Activated B cell treated with CpG ODN at 0.5 μM for 24 hours (primary cell): ENCODE measurements around the gene EIF2S3B. TPM values are rescaled to one million over a fixed set of nuclear protein-coding genes. Genes with fewer than 3 reads are reported as not detected.
"Not testable (repeated sequence)": the region's sequence is repeated elsewhere in the genome, so short reads cannot be mapped to it uniquely, and the experiment has no call there.

Experiments used
- ATAC-seq: fragments of 200-7000 bp; cut with Tn5 transposase; one replicate; pipeline ENCODE4 v1.10.0; 2021; ENCODE audit warnings: low read depth, mild to moderate bottlenecking, moderate library complexity
- CTCF ChIA-PET: fragments of 350-600 bp; sonication (Branson Sonifier 250); formaldehyde crosslinking; loops from one replicate; lab custom pipeline; 2021; ENCODE audit warnings: antibody characterized with exemption; lab: Charles Lee
- POLR2A ChIA-PET: fragments of 350-600 bp; sonication (Branson Sonifier 250); formaldehyde crosslinking; loops from one replicate; lab custom pipeline; 2021; ENCODE audit warnings: antibody characterized with exemption; lab: Charles Lee
- DNase-seq: peaks from one replicate; pipeline ENCODE4 v3.0.0; 2022
- H3K27ac Mint-ChIP-seq: one replicate; pipeline ENCODE4 v1.8.0; 2020; ENCODE audit warnings: mixed read lengths
- H3K27me3 Mint-ChIP-seq: one replicate; pipeline ENCODE4 v1.8.0; 2021; ENCODE audit warnings: mixed read lengths
- H3K36me3 Mint-ChIP-seq: one replicate; pipeline ENCODE4 v1.8.0; 2021; ENCODE audit warnings: low read depth, mixed read lengths
- H3K4me1 Mint-ChIP-seq: one replicate; pipeline ENCODE4 v1.8.0; 2021; ENCODE audit warnings: mixed read lengths
- H3K4me3 Mint-ChIP-seq: one replicate; pipeline ENCODE4 v1.8.0; 2020; ENCODE audit warnings: mild to moderate bottlenecking, mixed read lengths
- H3K9me3 Mint-ChIP-seq: one replicate; pipeline ENCODE4 v1.8.0; 2020; ENCODE audit warnings: mixed read lengths
- intact Hi-C: fragments of 100-400 bp; cut with micrococcal nuclease; formaldehyde crosslinking; loops from one replicate; pipeline ENCODE4 v1.15.1; 2024
- total RNA-seq: library from RNA; stranded (reverse); gene quantifications from 2 replicates; pipeline ENCODE4 v1.2.3, GENCODE V29; 2022
- TF ChIP-seq, protein P1 (sequence below): fragments of 200-600 bp; IDR thresholded peaks from one replicate; pipeline ENCODE4 v1.8.0; 2022; ENCODE audit warnings: antibody characterized with exemption, mild to moderate bottlenecking

Gene EIF2S3B
- 0.64 and 0.83 TPM in 2 replicates for total RNA-seq

- no peak for ATAC-seq
- Mint-ChIP-seq H3K9me3 (no peaks in the 10 kb centered on the region), H3K27ac (no peak within 1 kb of the TSS), H3K36me3 (no peaks in the 10 kb centered on the region), H3K4me3 (no peak within 1 kb of the TSS), H3K4me1 (no peaks in the 10 kb centered on the region), H3K27me3 (peaks cover 3% of the 10 kb centered on the region)
- intact Hi-C loops, result no loop called here
- TF ChIP-seq, protein P1, sequence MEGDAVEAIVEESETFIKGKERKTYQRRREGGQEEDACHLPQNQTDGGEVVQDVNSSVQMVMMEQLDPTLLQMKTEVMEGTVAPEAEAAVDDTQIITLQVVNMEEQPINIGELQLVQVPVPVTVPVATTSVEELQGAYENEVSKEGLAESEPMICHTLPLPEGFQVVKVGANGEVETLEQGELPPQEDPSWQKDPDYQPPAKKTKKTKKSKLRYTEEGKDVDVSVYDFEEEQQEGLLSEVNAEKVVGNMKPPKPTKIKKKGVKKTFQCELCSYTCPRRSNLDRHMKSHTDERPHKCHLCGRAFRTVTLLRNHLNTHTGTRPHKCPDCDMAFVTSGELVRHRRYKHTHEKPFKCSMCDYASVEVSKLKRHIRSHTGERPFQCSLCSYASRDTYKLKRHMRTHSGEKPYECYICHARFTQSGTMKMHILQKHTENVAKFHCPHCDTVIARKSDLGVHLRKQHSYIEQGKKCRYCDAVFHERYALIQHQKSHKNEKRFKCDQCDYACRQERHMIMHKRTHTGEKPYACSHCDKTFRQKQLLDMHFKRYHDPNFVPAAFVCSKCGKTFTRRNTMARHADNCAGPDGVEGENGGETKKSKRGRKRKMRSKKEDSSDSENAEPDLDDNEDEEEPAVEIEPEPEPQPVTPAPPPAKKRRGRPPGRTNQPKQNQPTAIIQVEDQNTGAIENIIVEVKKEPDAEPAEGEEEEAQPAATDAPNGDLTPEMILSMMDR, result no peak
- POLR2A ChIA-PET, result no interaction called here
- DNase-seq, result no peak
- CTCF ChIA-PET, result no interaction called here
Observed at GRCh38 chr12:10505620-10506019, at the start of gene EIF2S3B. EIF2S3B (plus strand) TSS chr12:10505890; CDS start chr12:10505903, 13 bp downstream.

DNA sequence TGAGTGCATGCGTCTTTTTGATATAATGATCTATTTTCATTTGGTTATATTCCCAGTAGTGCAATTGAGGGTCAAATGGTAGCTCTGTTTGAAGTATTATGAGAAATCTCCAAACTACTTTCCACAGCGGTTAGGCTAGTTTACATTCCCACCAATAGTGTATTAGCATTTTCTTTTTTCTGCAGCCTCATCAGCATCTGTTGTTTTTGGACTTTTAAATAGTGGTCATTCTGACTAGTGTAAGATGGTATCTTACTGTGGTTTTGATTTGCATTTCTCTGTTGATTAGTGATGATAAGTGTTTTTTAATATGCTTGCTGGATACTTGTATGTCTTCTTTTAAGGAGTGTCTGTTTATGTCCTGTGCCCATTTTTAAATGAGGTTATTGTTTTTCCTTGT is 48.8 kb upstream of the EIF2S3B start:
- ChIA-PET CTCF (no interaction called here), POLR2A (no interaction called here)
- Mint-ChIP-seq H3K36me3 (no peaks in the 10 kb centered on the region), H3K27me3 (no peaks in the 10 kb centered on the region), H3K9me3 (peaks cover 25% of the 10 kb centered on the region), H3K4me3 (no peak overlapping the region), H3K4me1 (no peaks in the 10 kb centered on the region), H3K27ac (no peak overlapping the region)
- intact Hi-C loops, result no loop called here
- ATAC-seq (no peak), DNase-seq (no peak)
- TF ChIP-seq, protein P1, result no peak

DNA sequence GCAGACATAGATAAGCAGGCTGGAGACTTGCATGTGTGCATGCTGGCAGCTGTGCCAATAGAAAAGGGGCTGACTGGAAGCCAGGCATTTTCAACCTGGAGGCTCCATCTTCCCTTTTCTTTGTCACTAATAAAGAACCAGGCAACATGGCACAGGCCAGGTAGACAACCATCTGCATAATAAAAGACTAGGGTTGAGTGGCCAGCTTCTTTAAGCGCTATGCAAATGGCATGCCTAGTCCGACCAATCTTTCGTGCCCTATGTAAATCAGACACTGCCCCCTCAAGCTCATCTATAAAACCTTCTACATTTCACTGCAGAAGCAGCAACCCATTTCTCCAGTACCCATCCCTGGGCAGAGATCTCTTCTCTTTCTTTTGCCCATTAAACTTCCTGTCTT is 47.9 kb upstream of the EIF2S3B start:
- no peak overlapping the region for H3K4me3 Mint-ChIP-seq
- peaks cover under 1% of the 10 kb centered on the region for H3K27me3 Mint-ChIP-seq
- peaks cover 25% of the 10 kb centered on the region for H3K9me3 Mint-ChIP-seq
- H3K4me1 Mint-ChIP-seq, result no peaks in the 10 kb centered on the region
- no peaks in the 10 kb centered on the region for H3K36me3 Mint-ChIP-seq
- DNase-seq (no peak), ATAC-seq (no peak)
- no peak overlapping the region for H3K27ac Mint-ChIP-seq
- TF ChIP-seq, protein P1, result no peak
- ChIA-PET POLR2A (no interaction called here), CTCF (no interaction called here)
- intact Hi-C loops, result no loop called here

DNA sequence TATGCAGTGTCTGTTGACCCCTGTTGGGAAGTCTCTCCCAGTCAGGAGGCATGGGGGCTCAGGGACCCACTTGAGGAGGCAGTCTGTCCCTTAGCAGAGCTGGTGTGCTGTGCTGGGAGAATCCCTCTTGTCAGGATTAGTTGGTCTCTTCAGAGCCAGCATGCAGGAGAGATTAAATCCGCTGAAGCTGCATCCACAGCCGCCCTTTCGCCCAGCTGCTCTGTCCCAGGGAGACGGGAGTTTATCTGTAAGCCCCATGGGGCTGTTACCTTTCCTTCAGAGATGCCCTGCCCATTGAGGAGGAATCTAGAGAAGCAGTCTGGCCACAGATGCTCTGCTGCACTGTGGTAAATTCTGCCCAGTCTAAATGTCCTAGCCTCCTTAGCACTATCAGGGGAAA is 39.4 kb upstream of the EIF2S3B start:
- no peaks in the 10 kb centered on the region for H3K4me1 Mint-ChIP-seq
- no peak overlapping the region for H3K4me3 Mint-ChIP-seq
- ATAC-seq (no peak), DNase-seq (no peak)
- intact Hi-C loops, result no loop called here
- no peaks in the 10 kb centered on the region for H3K36me3 Mint-ChIP-seq
- no peaks in the 10 kb centered on the region for H3K9me3 Mint-ChIP-seq
- CTCF ChIA-PET, result no interaction called here
- peaks cover 22% of the 10 kb centered on the region for H3K27me3 Mint-ChIP-seq
- TF ChIP-seq, protein P1, result no peak
- no peak overlapping the region for H3K27ac Mint-ChIP-seq
- POLR2A ChIA-PET, result no interaction called here

DNA sequence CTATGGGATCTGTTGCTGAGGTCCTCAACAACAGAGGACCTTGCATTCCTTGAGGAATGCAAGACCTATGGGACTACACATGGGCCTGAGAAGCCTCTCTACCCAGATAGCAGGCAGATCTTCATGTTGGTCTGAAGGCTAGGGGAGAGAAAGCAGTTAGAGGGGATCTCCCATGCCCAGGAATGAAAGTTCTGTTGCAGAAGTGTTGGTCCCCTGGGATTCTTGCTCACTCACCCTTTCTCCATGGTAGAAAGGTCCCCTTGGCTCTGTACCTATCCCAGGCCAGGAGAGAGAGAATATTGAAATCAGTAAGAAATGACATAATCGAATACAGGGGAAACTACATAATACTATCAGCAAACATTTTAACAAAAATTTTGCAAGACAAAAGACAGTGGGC is 36.0 kb upstream of the EIF2S3B start:
- DNase-seq (no peak), ATAC-seq (peak; percentile 49)
- Mint-ChIP-seq H3K9me3 (no peaks in the 10 kb centered on the region), H3K27me3 (peaks cover 12% of the 10 kb centered on the region), H3K4me3 (no peak overlapping the region), H3K27ac (no peak overlapping the region), H3K4me1 (no peaks in the 10 kb centered on the region), H3K36me3 (no peaks in the 10 kb centered on the region)
- TF ChIP-seq, protein P1, result no peak
- ChIA-PET CTCF (no interaction called here), POLR2A (no interaction called here)
- intact Hi-C loops, result no loop called here

DNA sequence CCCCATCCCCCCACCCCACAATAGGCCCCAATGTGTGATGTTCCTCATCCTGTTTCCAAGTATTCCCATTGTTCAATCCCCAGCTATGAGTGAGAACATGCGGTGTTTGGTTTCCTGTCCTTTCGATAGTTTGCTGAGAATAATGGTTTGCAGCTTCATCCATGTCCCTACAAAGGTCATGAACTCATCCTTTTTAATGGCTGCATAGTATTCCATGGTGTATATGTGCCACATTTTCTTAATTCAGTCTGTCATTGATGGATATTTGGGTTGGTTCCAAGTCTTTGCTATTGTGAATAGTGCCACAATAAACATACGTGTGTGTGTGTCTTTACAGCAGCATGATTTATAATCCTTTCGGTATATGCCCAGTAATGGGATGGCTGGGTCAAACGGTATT is 32.9 kb upstream of the EIF2S3B start:
- H3K27ac Mint-ChIP-seq, H3K9me3 Mint-ChIP-seq, CTCF ChIA-PET, H3K27me3 Mint-ChIP-seq, ATAC-seq, H3K36me3 Mint-ChIP-seq, intact Hi-C loops, DNase-seq, H3K4me3 Mint-ChIP-seq, H3K4me1 Mint-ChIP-seq, POLR2A ChIA-PET: not testable (repeated sequence)

DNA sequence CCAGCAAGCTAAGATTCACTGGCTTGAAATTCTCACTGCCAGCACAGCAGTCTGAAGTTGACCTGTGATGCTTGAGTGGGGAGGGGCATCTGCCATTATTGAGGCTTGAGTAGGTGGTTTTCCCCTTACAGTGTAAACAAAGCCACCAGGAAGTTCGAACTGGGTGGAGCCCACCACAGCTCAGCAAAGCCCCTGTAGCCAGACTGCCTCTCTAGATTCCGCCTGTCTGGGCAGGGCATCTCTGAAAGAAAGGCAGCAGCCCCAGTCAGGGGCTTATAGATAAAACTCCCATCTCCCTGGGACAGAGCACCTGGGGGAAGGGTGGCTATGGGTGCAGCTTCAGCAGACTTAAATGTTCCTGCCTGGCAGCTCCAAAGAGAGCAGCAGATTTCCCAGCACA is 23.8 kb upstream of the EIF2S3B start:
- CTCF ChIA-PET, H3K36me3 Mint-ChIP-seq, ATAC-seq, POLR2A ChIA-PET, DNase-seq, H3K9me3 Mint-ChIP-seq, H3K4me3 Mint-ChIP-seq, intact Hi-C loops, H3K27ac Mint-ChIP-seq, H3K4me1 Mint-ChIP-seq: not testable (repeated sequence)
- peaks cover 19% of the 10 kb centered on the region for H3K27me3 Mint-ChIP-seq

GRCh38 chr12:10487328-10487727 is 18.4 kb upstream of the EIF2S3B start:
- ATAC-seq, DNase-seq, H3K9me3 Mint-ChIP-seq, H3K4me3 Mint-ChIP-seq, H3K36me3 Mint-ChIP-seq, CTCF ChIA-PET, H3K27ac Mint-ChIP-seq, H3K4me1 Mint-ChIP-seq, H3K27me3 Mint-ChIP-seq, POLR2A ChIA-PET, intact Hi-C loops: not testable (repeated sequence)
